ENCODE measurements around the gene ZBTB47.

DNA sequence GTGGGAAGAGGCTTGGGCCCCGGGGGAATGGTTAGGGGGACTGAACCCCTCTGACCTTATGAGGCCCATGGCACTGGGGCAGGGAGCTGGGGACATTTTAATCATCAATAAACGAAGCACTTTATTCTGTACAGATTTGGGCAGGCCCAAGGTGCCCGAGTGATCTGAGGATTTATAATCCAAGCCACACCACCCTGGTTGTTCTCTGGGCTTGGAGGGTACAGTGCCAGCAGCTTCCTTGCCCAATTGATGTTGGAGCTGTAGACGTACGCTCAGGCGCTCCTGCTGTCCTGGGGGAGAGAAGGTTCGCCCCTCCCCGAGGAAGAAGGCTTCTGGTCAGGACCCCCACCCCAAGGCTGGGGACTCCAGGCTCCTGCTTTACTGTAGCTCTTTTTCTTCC lies 12.5 kb downstream of the ZBTB47 start:
- TF ChIP-seq POLR2AphosphoS5 (IDR thresholded peaks at IDR 0.05) = no peak
- TF ChIP-seq, protein P1, sequence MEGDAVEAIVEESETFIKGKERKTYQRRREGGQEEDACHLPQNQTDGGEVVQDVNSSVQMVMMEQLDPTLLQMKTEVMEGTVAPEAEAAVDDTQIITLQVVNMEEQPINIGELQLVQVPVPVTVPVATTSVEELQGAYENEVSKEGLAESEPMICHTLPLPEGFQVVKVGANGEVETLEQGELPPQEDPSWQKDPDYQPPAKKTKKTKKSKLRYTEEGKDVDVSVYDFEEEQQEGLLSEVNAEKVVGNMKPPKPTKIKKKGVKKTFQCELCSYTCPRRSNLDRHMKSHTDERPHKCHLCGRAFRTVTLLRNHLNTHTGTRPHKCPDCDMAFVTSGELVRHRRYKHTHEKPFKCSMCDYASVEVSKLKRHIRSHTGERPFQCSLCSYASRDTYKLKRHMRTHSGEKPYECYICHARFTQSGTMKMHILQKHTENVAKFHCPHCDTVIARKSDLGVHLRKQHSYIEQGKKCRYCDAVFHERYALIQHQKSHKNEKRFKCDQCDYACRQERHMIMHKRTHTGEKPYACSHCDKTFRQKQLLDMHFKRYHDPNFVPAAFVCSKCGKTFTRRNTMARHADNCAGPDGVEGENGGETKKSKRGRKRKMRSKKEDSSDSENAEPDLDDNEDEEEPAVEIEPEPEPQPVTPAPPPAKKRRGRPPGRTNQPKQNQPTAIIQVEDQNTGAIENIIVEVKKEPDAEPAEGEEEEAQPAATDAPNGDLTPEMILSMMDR (IDR thresholded peaks at IDR 0.05 in 8 of 11, conservative IDR thresholded peaks at IDR 0.05 in 3 of 11) = no peak

All from spleen (tissue), 7 donors.